Smooth muscle cell (in vitro differentiated cells): ENCODE results near the gene PTPRS. TPM values are rescaled to one million over a fixed set of nuclear protein-coding genes. Genes with fewer than 3 reads are reported as not detected.

Experiments
- DNase-seq: peaks from one replicate; lab custom pipeline; 2025; ENCODE audit not compliant: unreplicated experiment; lab: John Stamatoyannopoulos, UW
- H2AFZ ChIP-seq: fragments of 200-600 bp; sonication (generic); 2 replicates; pipeline ENCODE4 v1.6.0; 2016; ENCODE audit warnings: antibody characterized with exemption, low read depth, mild to moderate bottlenecking
- H3F3A ChIP-seq: fragments of 200-600 bp; sonication (generic); 2 replicates; pipeline ENCODE4 v1.6.0; 2017; ENCODE audit warnings: antibody characterized with exemption, low read depth
- H3K27ac ChIP-seq: fragments of 200-600 bp; sonication (generic); 2 replicates; pipeline ENCODE4 v1.5.1; 2016; ENCODE audit warnings: low read depth, mild to moderate bottlenecking
- H3K27me3 ChIP-seq: fragments of 200-600 bp; sonication (generic); 2 replicates; pipeline ENCODE4 v1.6.1; 2016; ENCODE audit warnings: low read depth, mild to moderate bottlenecking
- H3K36me3 ChIP-seq: fragments of 200-600 bp; sonication (generic); 2 replicates; pipeline ENCODE4 v1.5.1; 2016; ENCODE audit warnings: low read depth
- H3K4me1 ChIP-seq: fragments of 200-600 bp; sonication (generic); 2 replicates; pipeline ENCODE4 v1.5.1; 2016; ENCODE audit warnings: low read depth
- H3K4me2 ChIP-seq: fragments of 200-600 bp; sonication (generic); 2 replicates; pipeline ENCODE4 v1.6.0; 2016; ENCODE audit warnings: mild to moderate bottlenecking
- H3K4me3 ChIP-seq: fragments of 200-600 bp; sonication (generic); 2 replicates; pipeline ENCODE4 v1.5.1; 2016; ENCODE audit warnings: mild to moderate bottlenecking
- H3K79me2 ChIP-seq: fragments of 200-600 bp; sonication (generic); 2 replicates; pipeline ENCODE4 v1.6.0; 2016; ENCODE audit warnings: low read depth, mild to moderate bottlenecking
- H3K9ac ChIP-seq: fragments of 200-600 bp; sonication (generic); 2 replicates; pipeline ENCODE4 v1.6.0; 2016; ENCODE audit warnings: low read depth
- H3K9me3 ChIP-seq: fragments of 200-600 bp; sonication (generic); replicated peaks from 2 replicates; pipeline ENCODE4 v1.5.1; 2016; ENCODE audit warnings: low read depth
- H4K20me1 ChIP-seq: fragments of 200-600 bp; sonication (generic); 2 replicates; pipeline ENCODE4 v1.6.0; 2016; ENCODE audit warnings: low read depth
- WGBS: methylation state at CpG from one replicate; pipeline ENCODE4 v1.1.7; 2016; ENCODE audit warnings: low lambda C conversion rate; 5-methylcytosine and 5-hydroxymethylcytosine counted together
- polyA plus RNA-seq: library from polyadenylated mRNA; unstranded; fragments of >200 nt; fragmentation: Nextera tagmentation; extraction: Ambion mirVana; gene quantifications from 2 replicates; pipeline ENCODE4 v1.2.1, GENCODE V29; 2016
- total RNA-seq: library from RNA; depleted of rRNA; stranded (reverse); fragments of >200 nt; gene quantifications from 2 replicates; pipeline ENCODE4 v1.2.3, GENCODE V29; 2014
- TF ChIP-seq, protein P1 (sequence below): fragments of 200-600 bp; sonication (generic); IDR thresholded peaks from 2 replicates; pipeline ENCODE4 v1.5.1; 2017; ENCODE audit warnings: borderline replicate concordance, mild to moderate bottlenecking, antibody characterized with exemption; ENCODE audit not compliant: insufficient read depth, poor library complexity, severe bottlenecking

PTPRS gene
- total and polyA plus RNA-seq, 2 experiments from 2014 or later: 30.2 to 71.6 TPM

DNA sequence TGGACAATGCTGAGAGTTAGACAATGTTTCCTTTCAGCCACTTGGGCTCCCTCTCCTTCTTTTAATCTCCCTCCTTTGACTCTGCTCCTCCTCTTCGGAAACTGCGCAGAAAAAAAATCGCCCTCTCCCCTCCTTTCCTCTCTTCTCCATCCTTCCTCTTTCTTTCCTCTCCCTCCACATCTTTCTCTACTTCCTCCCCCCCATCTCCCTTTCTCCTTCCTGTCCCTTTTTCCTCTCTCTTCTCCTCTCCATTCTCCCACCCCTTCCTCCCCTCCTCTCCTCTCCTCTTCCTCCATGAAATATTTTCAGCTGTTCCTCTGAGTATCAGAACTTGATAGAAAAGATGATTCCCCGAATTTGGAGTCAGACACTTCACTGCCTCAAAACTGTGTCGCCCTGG, 15.1 kb upstream of the PTPRS start:
- no peak overlapping the region for H3K9ac ChIP-seq
- no peaks in the 10 kb centered on the region for H3F3A ChIP-seq
- H3K4me2 ChIP-seq: no peak overlapping the region
- H3K79me2 ChIP-seq: no peaks in the 10 kb centered on the region
- H3K36me3 ChIP-seq: no peaks in the 10 kb centered on the region
- H4K20me1 ChIP-seq: no peaks in the 10 kb centered on the region
- H3K27me3 ChIP-seq: peaks cover 21% of the 10 kb centered on the region
- H3K9me3 ChIP-seq: no peaks in the 10 kb centered on the region
- WGBS: 72% methylated on average over 5 of the region's 5 CpGs
- H2AFZ ChIP-seq: no peak overlapping the region
- no peaks in the 10 kb centered on the region for H3K4me1 ChIP-seq
- H3K4me3 ChIP-seq: no peak overlapping the region
- DNase-seq: no peak
- TF ChIP-seq, protein P1, sequence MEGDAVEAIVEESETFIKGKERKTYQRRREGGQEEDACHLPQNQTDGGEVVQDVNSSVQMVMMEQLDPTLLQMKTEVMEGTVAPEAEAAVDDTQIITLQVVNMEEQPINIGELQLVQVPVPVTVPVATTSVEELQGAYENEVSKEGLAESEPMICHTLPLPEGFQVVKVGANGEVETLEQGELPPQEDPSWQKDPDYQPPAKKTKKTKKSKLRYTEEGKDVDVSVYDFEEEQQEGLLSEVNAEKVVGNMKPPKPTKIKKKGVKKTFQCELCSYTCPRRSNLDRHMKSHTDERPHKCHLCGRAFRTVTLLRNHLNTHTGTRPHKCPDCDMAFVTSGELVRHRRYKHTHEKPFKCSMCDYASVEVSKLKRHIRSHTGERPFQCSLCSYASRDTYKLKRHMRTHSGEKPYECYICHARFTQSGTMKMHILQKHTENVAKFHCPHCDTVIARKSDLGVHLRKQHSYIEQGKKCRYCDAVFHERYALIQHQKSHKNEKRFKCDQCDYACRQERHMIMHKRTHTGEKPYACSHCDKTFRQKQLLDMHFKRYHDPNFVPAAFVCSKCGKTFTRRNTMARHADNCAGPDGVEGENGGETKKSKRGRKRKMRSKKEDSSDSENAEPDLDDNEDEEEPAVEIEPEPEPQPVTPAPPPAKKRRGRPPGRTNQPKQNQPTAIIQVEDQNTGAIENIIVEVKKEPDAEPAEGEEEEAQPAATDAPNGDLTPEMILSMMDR: no peak
- H3K27ac ChIP-seq: no peak overlapping the region

DNA sequence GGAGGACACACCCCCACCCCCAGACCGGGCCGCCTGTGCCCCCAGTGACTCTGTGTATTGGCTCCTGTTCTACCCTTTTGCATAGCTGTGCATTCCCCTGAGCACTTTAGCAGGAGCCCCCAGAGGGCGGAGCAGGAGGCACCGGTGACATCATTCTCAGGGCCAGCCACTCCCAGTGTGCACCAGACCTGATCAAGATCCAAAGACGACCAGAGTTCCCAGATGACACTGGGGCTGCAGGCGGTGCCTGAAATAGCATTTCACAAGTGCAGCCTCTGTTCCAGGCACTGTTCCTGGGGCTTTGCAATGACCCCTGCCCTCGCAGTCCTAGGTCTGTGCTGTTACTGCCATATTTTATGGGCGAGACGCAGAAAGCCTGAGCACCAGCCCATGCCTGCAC, 14.5 kb upstream of the PTPRS start:
- Histone ChIP-seq H3K27ac (no peak overlapping the region), H3K79me2 (no peaks in the 10 kb centered on the region), H3K4me2 (no peak overlapping the region), H3K4me3 (no peak overlapping the region), H3K36me3 (no peaks in the 10 kb centered on the region), H3K9me3 (no peaks in the 10 kb centered on the region), H3K27me3 (peaks cover 21% of the 10 kb centered on the region), H3K9ac (no peak overlapping the region), H4K20me1 (no peaks in the 10 kb centered on the region), H2AFZ (no peak overlapping the region), H3F3A (no peaks in the 10 kb centered on the region), H3K4me1 (no peaks in the 10 kb centered on the region)
- TF ChIP-seq, protein P1: no peak
- WGBS: 75% methylated on average over 9 of the region's 9 CpGs
- no peak for DNase-seq

DNA sequence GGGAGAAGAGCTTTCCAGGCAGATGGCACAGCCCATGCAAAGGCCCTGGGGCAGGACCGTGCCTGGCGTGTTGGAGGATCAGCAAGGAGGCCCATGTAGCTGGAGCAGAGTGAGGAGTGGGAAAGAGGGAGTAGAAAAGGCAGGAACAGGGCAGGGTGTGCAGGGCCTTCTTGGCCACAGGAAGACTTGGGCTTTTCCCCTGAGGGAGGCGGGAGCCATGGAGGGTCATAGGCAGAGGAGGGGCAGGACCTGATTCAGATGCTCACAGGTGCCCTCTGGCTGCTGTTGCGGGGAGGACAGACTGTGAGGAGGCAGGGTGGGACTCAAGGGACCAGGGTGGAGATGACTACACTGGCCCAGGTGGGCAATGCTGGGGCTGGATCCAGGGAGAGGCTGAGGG, 13.8 kb upstream of the PTPRS start:
- Histone ChIP-seq H3K79me2 (no peaks in the 10 kb centered on the region), H3K9me3 (no peaks in the 10 kb centered on the region), H2AFZ (no peak overlapping the region), H3K4me3 (no peak overlapping the region), H3K4me2 (no peak overlapping the region), H3K4me1 (no peaks in the 10 kb centered on the region), H3K27ac (no peak overlapping the region), H3K36me3 (no peaks in the 10 kb centered on the region), H3F3A (no peaks in the 10 kb centered on the region), H3K9ac (no peak overlapping the region), H4K20me1 (no peaks in the 10 kb centered on the region), H3K27me3 (peaks cover 21% of the 10 kb centered on the region)
- WGBS: 80% methylated on average over 4 of the region's 4 CpGs
- DNase-seq: no peak
- TF ChIP-seq, protein P1: no peak

DNA sequence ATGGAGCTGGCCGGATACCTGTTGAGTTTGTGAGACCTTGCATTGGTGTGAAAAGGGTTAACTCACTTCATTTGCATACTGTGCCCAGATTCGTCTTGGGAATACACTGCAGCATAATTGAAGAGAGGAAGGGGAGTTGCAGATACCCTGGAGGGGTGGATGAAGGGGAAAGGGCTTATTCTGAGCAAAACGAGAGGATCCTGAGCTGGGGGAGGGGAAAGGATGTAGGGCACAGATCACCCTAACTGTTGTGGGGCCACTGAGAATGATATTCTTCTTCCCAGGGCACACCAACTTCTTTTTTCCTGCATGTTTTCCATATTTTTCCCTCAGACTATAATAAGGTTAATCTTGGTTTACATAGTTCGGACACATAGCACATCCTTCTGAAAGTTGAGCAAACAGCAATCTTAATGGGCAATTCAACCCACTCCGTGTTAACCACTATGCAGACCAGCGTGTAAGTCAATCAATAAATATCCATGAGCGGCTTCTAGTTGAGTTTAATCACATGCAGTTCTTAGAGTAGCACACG, 11.7 kb upstream of the PTPRS start:
- H3F3A ChIP-seq: no peaks in the 10 kb centered on the region
- 57% methylated on average over 8 of the region's 8 CpGs for WGBS
- no peak overlapping the region for H2AFZ ChIP-seq
- H3K79me2 ChIP-seq: no peaks in the 10 kb centered on the region
- no peak overlapping the region for H3K9ac ChIP-seq
- H3K27me3 ChIP-seq: peaks cover 11% of the 10 kb centered on the region
- H3K4me2 ChIP-seq: no peak overlapping the region
- DNase-seq: no peak
- no peaks in the 10 kb centered on the region for H3K36me3 ChIP-seq
- no peak overlapping the region for H3K27ac ChIP-seq
- no peaks in the 10 kb centered on the region for H4K20me1 ChIP-seq
- no peak overlapping the region for H3K4me3 ChIP-seq
- H3K9me3 ChIP-seq: no peaks in the 10 kb centered on the region
- TF ChIP-seq, protein P1: no peak
- H3K4me1 ChIP-seq: no peaks in the 10 kb centered on the region
